Measurements from ENCODE around the gene TMEM14A. TPM values are rescaled to one million over a fixed set of nuclear protein-coding genes. Genes with fewer than 3 reads are reported as not detected.

The TMEM14A gene, protein sequence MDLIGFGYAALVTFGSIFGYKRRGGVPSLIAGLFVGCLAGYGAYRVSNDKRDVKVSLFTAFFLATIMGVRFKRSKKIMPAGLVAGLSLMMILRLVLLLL
- total RNA-seq (2021): 7.3 and 10.7 TPM in 2 replicates
- long read RNA-seq, transcript TMEM14A-201 (5 exons, 992 nt): major isoform, 19 of 22 reads
- long read RNA-seq, partial matches to known transcripts: 0 of 22 reads
- long read RNA-seq, other reads (novel, unspliced or antisense): 3 of 22 reads

DNA sequence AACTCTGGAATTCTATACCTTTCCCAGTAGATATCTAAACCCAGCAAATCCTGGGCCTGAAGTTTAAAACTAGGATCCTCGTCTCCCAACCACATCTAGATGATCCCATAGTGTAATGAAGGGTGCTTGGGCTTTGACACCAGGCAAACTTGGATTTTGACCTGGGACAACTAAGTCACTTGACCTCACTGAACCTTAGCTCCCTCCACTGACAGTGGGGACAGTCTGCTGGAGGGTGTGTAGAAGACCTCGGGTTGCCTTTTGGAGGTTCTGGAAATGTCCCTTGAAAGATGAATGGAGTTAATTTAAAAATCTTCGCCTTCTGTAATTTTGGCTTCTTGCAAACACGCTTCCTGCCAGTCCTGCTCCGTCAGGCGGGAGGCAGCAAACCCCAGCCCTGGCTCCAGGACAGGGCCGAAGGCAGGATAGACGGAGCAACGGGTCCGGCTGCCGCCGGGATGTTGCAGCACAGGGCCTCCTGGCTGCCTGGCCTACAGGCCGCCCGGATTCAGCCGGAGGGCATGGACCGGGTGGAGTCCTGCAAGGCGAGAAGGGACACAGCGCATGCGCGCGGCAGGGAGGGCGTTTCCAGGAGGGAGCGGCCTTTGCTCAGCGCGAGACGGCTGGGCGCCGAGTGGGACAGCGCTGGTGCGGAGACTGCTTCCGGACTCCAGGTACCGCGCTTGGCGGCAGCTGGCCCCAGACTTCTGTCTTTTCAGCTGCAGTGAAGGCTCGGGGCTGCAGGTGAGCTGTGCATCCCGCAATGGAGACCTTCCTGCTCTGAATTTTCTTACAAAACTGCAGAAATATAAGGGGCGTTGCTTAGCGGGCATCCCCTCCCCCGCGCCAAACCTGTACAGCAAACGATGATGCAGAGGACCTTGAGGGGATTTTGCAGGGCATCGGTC, at the start of gene TMEM14A:
TSS of gene TMEM14A (plus strand) at position 612 of the 908 bp plus-strand sequence. CDS start 5,990 bp downstream, outside the sequence.
- Histone ChIP-seq H2AK5ac (ENCODE audit: insufficient read length, low read length) (no peak within 1 kb of the TSS), H2BK12ac (ENCODE audit: insufficient read length, low read depth, low read length) (no peak within 1 kb of the TSS), H2BK120ac (ENCODE audit: low read depth, low read length, poor library complexity, severe bottlenecking) (no peak within 1 kb of the TSS), H3K4me1 (ENCODE audit: insufficient read depth, low read length) (peaks cover 2% of the 10 kb centered on the region; the same call in 1 of the 2 replicates), H3K4ac (ENCODE audit: low read depth, low read length) (no peak within 1 kb of the TSS), H3K9me3 (ENCODE audit: control insufficient read depth, low read depth, low read length) (no peaks in the 10 kb centered on the region), H2BK20ac (ENCODE audit: low read depth, low read length, poor library complexity, severe bottlenecking) (no peak within 1 kb of the TSS), H3K79me1 (ENCODE audit: insufficient read depth, low read depth, low read length, poor library complexity, severe bottlenecking) (no peaks in the 10 kb centered on the region), H2AFZ (ENCODE audit: low read length) (peak within 1 kb of the TSS; percentile 9), H3K27ac (ENCODE audit: insufficient read length, low read depth, low read length) (no peak within 1 kb of the TSS), H3K9ac (ENCODE audit: extremely low read depth, insufficient read length, low read length) (peak within 1 kb of the TSS; percentile 51), H2BK15ac (ENCODE audit: low read depth, low read length) (no peak within 1 kb of the TSS), H4K20me1 (ENCODE audit: control insufficient read depth, insufficient read depth, insufficient read length) (no peaks in the 10 kb centered on the region), H3K56ac (ENCODE audit: insufficient read length, low read depth, low read length) (no peak within 1 kb of the TSS), H3K79me2 (ENCODE audit: insufficient read depth, low read length) (no peaks in the 10 kb centered on the region), H3K23ac (ENCODE audit: insufficient read length, low read depth, low read length) (no peak within 1 kb of the TSS), H4K91ac (ENCODE audit: insufficient read length, low read depth, low read length) (no peak within 1 kb of the TSS), H3K18ac (ENCODE audit: insufficient read length, low read depth, low read length) (no peak within 1 kb of the TSS), H3K23me2 (ENCODE audit: insufficient read length, low read depth, low read length, poor library complexity, severe bottlenecking) (peaks cover 5% of the 10 kb centered on the region), H3K4me2 (ENCODE audit: insufficient read depth, insufficient read length, low read length) (peak within 1 kb of the TSS; percentile 67), H3K27me3 (ENCODE audit: insufficient read depth, low read length) (no peaks in the 10 kb centered on the region; the same call in 1 of the 2 replicates), H4K5ac (ENCODE audit: insufficient read length, low read depth, low read length) (no peak within 1 kb of the TSS), H4K8ac (replicated peaks; ENCODE audit: insufficient read length, low read depth, low read length) (no peak within 1 kb of the TSS), H3K14ac (ENCODE audit: insufficient read depth, low read length) (no peak within 1 kb of the TSS), H3T11ph (ENCODE audit: low read length) (no peak within 1 kb of the TSS), H2BK5ac (ENCODE audit: insufficient read length, low read length) (no peak within 1 kb of the TSS)
- Mint-ChIP-seq H3K4me1 (peaks cover 26 to 29% of the 10 kb centered on the region in 2 experiments), H3K27ac (peak within 1 kb of the TSS in 1 of 3 experiments; percentile 87; a peak in 2 of 7 replicates), H3K9me3 (no peaks in the 10 kb centered on the region), H3K4me3 (peak within 1 kb of the TSS; percentile 79 to 93), H3K27me3 (ENCODE audit: low read depth) (peaks cover 20% of the 10 kb centered on the region), H3K36me3 (ENCODE audit: insufficient read depth in 1 of 3, low read depth in 3 of 3) (peaks cover 11 to 21% (median 13%) of the 10 kb centered on the region in 3 experiments)
- DNase-seq: peak; percentile 98
- TF ChIP-seq, protein P1, sequence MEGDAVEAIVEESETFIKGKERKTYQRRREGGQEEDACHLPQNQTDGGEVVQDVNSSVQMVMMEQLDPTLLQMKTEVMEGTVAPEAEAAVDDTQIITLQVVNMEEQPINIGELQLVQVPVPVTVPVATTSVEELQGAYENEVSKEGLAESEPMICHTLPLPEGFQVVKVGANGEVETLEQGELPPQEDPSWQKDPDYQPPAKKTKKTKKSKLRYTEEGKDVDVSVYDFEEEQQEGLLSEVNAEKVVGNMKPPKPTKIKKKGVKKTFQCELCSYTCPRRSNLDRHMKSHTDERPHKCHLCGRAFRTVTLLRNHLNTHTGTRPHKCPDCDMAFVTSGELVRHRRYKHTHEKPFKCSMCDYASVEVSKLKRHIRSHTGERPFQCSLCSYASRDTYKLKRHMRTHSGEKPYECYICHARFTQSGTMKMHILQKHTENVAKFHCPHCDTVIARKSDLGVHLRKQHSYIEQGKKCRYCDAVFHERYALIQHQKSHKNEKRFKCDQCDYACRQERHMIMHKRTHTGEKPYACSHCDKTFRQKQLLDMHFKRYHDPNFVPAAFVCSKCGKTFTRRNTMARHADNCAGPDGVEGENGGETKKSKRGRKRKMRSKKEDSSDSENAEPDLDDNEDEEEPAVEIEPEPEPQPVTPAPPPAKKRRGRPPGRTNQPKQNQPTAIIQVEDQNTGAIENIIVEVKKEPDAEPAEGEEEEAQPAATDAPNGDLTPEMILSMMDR (conservative IDR thresholded peaks at IDR 0.05): no peak
- WGBS (ENCODE audit: extremely low coverage, insufficient read length, low lambda C conversion rate): no CpG with 5 or more reads among the region's 42 CpGs
